Activated gamma-delta T cell (primary cell): ENCODE measurements around the gene CCDC34.
"Not testable (repeated sequence)": the region's sequence is repeated elsewhere in the genome, so short reads cannot be mapped to it uniquely, and the experiment has no call there.

Experiments
- DNase-seq: peaks from one replicate; lab custom pipeline; 2025; lab: John Stamatoyannopoulos, UW

Gene CCDC34

DNA sequence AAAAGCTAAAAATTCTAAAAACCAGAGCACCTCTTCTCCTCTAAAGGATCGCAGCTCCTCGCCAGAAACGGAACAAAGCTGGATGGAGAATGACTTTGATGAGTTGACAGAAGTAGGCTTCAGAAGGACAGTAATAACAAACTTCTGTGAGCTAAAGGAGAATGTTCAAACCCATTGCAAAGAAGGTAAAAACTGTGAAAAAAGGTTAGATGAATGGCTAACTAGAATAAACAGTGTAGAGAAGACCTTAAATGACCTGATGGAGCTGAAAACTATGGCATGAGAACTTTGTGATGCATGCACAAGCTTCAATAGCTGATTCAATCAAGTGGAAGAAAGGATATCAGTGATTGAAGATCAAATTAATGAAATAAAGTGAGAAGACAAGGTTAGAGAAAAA lies 40.8 kb downstream of the CCDC34 start:
- DNase-seq, result not testable (repeated sequence)

GRCh38 chr11:27321340-27321739 lies 41.7 kb downstream of the CCDC34 start:
- not testable (repeated sequence) for DNase-seq

GRCh38 chr11:27319072-27319471 lies 43.9 kb downstream of the CCDC34 start:
- DNase-seq, result no peak

DNA sequence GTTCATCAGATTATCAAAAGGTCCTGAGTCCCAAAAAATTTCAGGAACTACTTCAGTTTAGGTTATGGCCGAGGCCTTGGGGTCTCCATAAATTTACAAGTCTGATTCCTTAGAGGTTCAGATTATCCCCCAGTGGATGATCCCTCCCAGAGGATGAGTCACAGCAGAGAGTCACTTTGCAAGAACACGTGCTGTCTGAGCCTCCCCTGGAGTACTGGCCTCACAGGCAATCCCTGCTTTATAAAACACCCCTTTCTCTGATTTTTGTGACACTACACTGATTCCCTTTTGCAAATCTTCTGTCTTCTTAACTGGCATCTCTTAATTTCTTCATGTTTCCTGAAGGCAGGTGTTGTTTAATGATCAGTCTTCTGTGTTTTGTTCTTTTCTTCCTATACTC lies 45.3 kb downstream of the CCDC34 start:
- DNase-seq, result no peak

DNA sequence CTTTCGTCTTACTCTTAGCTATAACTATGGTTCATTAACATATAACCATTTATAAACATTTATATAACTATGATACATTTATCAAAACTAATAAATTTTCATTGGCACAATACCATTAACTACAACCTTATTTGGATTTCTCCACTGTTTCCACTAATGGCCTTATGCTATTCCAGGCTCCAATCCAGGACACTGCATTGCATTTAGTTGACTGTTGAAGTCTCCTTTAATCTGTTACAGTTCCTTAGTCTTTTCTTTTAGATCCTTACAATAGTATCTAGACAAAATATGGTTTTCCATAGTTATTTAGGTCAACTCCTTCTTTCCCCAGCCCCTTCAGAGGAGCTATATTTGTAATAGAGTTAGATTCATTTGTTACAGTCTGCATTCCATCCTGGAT lies 47.2 kb downstream of the CCDC34 start:
- no peak for DNase-seq

DNA sequence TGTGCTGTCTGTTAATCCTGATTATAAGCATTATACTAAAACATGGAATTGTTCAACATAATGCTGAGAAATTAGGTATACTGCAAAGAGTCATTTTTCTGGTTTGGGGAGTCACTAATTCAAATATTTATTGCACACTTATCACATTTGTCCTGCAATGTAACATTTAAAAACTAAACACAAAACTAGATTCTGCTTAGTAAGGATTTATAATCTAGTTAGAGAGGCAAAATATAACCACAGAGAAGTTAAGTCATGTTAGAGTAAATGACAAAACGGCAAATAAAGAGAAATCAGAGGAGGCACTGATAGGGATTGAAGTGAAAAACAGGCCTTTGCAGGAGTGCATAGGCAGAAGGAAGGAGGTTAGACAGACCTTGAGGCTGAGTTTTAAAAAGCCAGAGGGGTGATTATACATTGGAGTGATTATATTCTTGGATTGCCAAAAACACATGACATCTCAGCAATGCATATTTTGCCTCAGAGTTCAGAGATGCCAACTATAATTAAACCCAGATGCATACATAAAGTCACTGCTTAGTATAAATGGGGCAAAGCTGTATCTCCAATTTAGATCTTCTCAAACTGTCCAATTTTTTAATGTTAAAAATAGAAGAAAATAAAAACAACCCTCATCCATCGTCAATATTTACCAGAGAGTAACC lies 49.7 kb downstream of the CCDC34 start:
- no peak for DNase-seq

DNA sequence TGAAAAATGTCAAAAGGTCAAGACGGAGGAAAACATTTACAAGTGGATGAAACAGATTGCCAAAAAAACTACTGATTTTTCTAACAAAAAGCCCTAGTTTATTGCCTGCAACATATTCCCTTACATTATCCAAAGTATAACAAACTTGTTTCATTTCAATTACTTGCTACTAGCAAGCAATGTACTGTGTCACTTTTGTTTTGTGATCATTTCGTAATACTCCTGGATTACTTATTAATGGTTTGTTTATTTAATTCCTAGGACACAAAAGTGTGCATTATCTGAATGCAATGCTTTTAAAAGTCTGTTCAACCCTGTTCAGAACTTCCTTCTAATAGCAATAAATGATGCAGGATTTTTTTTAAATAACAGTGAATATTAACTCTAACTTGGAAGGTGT lies 50.9 kb downstream of the CCDC34 start:
- DNase-seq, result no peak

DNA sequence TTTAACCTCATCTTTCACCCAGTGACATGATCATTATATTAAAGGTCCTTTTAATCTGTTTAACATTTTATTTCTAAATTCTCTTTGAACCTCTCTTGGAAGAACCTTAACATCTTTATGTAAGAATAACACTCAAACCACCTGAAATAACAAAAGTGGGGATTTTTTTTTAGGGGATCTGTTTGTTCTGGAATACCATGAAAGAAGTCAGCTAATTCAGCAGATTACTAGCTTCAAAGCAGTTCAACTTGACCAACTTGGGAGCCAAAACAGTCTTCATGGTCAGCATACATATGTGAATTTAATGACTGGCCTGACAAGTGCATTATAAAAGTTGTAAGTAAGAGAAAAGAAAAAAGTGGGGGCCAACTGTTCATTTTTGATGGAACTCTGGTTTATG lies 52.3 kb downstream of the CCDC34 start:
- DNase-seq, result no peak

- no peak for DNase-seq
Observed at GRCh38 chr11:27310182-27310581, 52.8 kb downstream of the CCDC34 start.

DNA sequence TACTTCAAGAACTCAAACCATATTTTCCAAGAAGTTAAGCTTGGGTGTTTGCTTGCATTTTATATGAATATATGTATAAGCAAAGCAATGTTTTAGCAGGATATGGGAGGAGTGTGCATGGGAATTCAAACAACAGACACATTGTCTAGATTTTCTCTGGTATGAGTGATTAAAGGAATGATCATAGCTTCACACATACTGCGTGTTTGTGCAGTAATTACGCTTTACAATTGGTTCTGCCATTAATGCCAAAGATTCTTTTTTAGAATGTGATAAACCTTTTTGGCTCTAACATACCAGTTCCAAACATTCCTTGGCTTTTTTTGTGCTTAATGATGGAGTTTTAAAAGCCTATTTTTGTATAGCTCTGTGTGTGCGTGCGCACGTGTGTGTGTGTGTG lies 54.0 kb downstream of the CCDC34 start:
- no peak for DNase-seq

GRCh38 chr11:27307232-27307631 lies 55.8 kb downstream of the CCDC34 start:
- DNase-seq, result no peak

GRCh38 chr11:27305751-27306150 lies 57.3 kb downstream of the CCDC34 start:
- no peak for DNase-seq

DNA sequence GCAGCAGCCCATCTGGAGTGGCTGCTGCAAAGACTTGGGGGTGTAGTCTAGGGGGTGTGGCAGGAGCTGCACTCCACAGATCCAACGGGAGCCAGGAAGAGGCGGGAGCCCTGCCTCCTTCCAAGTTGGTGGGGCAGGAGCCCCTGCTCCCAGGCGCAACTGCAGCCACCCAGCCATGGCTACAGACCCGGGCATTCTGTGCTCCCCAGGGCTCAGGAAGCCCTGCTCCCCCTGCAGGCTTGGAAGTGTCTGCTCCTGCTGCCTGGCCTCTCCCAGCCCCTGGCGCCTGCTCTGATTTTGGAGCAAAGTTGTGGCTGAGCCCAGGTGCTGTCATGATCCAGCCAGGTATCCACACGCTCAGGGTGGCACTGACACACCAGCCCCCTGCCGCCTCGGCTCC lies 58.5 kb downstream of the CCDC34 start:
- no peak for DNase-seq

DNA sequence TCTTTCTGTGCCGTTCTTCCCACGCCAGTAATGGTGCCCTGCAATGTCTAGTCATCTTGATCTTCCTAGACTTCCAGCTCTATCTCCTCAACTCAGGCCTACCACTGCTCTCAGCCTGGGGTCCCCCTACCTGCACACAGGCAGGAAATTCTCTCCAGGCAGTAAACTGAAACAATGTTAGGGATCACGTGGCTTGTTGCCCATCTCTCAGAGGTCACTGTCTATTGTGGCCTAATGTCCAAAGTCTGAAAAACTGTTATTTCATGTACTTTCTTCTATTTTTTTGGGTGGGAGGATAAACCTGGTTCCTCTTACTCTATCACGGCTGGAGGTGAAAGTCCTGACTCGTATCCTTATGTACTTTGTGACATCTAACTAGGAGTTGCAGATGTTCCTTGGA lies 59.1 kb downstream of the CCDC34 start:
- DNase-seq, result no peak

DNA sequence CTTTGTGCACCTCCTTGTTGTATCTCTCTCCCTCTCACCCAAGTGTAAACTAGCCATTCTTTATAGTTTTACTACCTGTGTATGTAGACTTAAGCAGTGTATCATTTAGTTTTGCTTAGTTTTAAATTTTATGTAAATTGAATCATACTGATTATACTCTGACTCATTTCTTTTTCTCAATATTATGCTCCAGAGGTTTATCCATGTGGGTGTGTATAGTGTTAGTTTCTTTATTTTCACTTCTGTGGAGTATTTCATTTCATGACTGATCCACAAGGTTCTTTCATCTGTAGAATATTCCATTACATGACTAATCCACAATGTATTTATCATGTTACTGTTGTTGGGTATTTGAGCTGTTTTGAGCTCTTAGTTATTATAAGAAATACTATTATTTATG lies 62.0 kb downstream of the CCDC34 start:
- DNase-seq, result no peak

DNA sequence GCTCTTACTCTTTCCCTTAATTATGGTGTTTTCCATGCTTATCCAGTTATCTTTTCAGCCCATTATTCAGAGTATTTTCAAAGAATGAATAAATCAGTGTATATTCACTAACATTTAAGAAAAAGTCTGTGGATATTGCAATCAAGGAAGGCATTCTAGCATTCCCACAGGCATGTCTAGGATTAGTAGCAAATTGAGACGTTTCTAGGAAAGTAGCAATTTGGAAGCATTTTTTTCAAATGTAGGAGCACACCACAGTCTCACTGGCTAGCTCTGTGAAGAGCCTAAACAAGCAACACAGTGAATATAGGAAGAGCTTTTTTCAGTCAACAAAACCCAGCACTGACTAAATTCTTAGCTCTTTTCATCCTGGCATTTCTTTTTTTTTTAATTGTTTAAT lies 65.4 kb downstream of the CCDC34 start:
- DNase-seq, result no peak

GRCh38 chr11:27296497-27296896 lies 66.5 kb downstream of the CCDC34 start:
- no peak for DNase-seq

GRCh38 chr11:27295928-27296327 lies 67.1 kb downstream of the CCDC34 start:
- no peak for DNase-seq

- no peak for DNase-seq
Observed at GRCh38 chr11:27294654-27295053, 68.4 kb downstream of the CCDC34 start.

- DNase-seq, result no peak
Observed at GRCh38 chr11:27293515-27294417, 69.2 kb downstream of the CCDC34 start.

DNA sequence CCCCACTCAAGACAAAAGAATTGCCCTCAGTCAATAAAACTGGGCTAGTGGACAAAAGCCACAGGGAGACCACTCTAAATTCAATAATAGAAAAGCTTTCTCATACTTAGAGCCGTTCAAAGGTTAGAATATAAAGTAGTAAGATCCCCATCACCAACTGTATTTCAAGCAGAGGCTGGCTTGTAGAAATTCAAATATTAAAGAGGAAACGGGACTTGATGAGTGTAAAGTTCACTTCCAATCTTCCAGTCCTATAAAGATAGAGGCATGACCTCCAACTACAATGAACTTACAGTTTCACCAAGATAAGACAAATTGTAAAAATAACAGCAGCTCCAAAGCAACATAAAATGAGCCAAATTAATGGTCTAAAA lies 70.4 kb downstream of the CCDC34 start:
- DNase-seq, result no peak

DNA sequence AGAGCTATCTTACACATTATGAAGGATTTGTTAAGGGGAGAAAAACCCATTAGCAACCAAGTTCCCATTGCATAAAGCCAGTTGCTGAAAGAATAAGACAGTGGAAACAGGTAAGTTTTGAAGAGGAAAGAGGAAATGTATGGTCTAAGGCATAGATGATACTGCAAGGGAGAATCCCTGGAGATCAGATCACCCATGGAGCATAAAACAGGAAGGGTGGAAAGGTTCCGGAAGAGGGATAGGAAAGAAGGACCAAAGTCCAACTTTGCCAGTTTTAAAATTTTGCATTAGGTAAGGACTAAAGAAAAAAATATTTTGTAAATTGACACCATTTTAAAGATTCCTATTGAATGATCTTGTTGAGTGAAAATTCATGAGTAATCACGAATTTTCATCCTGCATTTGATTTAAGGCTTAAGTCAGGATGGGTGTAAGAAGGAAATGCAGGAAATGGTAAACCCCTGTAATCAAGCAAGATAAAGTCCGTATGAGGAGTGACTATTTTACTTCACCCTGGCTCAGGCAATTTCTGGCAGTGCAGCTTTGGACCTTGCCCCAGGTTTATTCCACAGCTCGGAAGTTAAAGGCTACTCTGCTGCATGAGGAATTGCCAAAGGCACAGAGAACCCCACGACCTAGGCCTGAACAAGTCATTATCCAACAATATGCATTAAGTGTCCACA lies 70.9 kb downstream of the CCDC34 start:
- DNase-seq, result no peak

- no peak for DNase-seq
Observed at GRCh38 chr11:27291302-27291889, 71.6 kb downstream of the CCDC34 start.
